LNCAP (cell line): ENCODE data around the gene LSS.

Source experiments
- CTCF ChIP-seq: fragments of 450-650 bp; IDR thresholded peaks from 2 replicates; pipeline ENCODE4 v1.5.1; 2017; ENCODE audit warnings: mild to moderate bottlenecking

The LSS gene

GRCh38 chr21:46142582-46143473 lies 85.7 kb downstream of the LSS start:
- no peak for TF ChIP-seq CTCF

GRCh38 chr21:46141767-46142581 lies 86.6 kb downstream of the LSS start:
- TF ChIP-seq CTCF, result no peak

GRCh38 chr21:46139686-46140085 lies 88.9 kb downstream of the LSS start:
- no peak for TF ChIP-seq CTCF

GRCh38 chr21:46138383-46138970 lies 90.1 kb downstream of the LSS start:
- TF ChIP-seq CTCF, result no peak
